CD4-positive, alpha-beta T cell treated with Interleukin-6 for 4 hours (primary cell): ENCODE measurements around the gene CARD19.
A peak's percentile ranks its signal among the peaks of the same experiment; 100 is the strongest.
"Not testable (repeated sequence)": the region's sequence is repeated elsewhere in the genome, so short reads cannot be mapped to it uniquely, and the experiment has no call there.

Source experiments
- DNase-seq: peaks from one replicate; pipeline ENCODE4 v3.0.0-alpha.2; 2020; ENCODE audit warnings: mixed read lengths

CARD19 gene

DNA sequence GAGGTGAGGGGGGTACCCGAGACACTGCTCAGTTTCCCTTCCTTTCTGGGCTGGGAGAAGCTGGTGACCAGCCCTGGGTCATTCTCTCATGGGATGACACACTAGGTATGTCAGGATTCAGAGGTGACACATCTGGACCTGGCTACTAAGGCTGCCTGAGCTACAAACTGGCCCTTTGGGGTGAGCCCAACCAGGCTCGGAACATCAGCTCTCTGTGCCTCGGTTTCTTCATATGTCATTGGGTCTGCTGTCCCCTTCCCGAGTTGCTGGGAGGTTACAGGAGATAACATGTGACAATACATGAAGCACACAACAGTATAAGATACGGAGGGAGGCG, 11.8 kb downstream of the CARD19 start:
- DNase-seq, result no peak

DNA sequence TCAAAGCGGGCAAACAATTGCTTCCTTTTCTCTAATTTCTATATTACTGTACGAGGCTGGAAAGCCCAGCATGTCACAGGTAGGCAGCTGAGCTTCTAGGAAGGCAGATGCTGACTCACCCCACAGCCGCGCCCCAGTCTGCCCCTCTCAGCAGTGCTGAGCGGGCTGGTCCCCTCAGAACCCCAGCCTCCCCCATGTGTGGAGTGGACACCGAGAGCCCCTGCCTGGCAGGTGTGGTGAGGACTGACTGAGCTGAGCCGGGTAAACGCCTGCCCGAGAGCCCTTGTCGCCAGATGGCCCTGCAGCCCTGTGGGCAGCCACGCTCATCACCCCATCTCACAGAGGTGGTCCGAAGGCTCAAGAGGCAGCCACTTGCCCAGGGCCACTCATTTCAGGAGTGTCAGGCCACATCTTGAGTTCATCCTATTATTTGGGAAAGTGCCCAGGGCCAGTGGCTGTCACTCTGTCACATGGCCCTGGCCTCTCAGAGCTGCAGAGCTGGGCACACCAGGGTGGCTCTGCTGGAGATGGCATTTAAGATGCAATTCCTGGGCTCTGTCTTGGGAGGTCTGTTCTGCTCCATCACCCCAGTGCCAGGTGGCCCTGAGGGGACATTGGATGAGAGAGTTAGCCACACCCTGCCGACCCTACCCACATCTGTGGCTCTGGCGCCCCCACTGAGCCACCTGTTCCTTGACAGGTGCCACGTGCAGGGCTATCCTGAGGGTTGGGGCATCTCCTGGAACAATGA, 12.4 kb downstream of the CARD19 start:
- DNase-seq, result peak; percentile 42

DNA sequence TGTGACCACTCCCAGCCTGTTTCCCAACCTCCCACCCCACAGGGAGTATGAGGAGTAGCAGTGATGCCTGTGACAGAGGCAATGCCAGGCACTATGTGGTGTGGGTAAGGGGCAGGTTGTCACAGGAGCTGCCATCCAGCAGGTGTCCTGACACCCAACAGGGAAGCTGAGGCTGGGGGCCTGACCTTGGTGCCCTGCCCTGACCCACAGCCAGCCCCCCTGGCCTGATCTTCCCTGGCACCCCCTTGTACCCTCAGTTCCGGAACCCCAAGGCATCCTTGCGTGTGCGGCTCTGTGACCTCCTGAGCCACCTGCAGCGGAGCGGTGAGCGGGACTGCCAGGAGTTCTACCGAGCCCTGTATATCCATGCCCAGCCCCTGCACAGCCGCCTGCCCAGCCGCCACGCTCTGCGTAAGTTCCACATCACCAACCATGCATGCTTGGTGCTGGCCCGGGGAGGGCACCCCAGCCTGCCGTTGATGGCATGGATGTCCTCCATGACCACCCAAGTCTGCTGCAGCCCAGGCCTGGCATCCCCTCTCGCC, 14.4 kb downstream of the CARD19 start:
- DNase-seq, result no peak

DNA sequence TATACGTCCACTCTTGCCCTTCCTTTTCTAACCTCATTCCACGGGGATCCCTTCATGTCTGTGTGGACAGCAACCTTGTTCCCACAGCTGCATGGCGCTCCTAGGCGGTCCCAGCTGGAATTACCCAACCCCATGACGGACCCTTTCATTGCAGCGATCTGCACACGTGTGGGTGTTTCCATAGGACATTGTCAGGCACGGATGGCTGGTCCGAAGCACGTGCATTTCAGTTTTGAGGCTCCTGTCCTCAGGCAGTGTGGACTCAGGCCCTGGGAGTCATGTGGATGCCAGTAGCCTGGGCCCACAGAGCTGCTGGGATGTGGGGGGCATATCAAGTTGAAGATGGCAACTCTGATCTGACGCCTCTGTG, 15.0 kb downstream of the CARD19 start:
- DNase-seq, result no peak

DNA sequence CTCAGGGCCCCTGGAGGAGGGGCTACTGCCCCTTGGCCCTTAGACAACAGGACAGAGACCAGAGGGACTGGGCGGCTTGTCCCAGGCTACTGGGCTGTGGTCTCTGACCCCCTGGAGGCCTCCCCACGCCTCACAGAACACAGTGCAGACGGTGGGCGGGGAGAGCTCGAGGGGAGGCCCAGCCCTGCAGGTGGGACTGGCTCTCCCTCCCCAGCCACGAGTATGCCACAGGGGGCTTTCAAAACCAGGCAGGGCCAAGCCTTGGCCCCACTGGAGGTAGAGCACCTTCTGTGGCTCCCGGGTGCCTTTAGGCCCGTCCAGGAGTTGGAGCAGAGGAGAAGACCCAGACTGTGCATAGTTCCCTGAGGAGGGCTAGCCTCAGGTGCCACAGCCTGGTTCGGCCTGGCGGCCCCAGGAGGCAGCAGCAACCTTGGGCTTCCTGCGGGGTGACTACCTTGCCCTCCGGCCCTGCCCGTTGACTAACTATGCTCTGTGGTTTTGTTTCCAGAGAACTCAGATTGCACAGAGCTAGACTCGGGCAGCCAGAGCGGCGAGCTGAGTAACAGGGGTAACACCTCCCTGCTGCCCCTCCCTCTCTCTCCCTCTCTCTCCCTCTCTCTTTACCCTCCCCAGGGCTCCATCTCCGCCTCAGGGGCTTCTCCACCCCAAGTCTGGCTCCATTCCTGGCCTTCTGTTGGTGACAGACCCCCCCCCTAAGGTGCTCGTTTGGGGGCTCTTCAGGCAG, 15.5 kb downstream of the CARD19 start:
- DNase-seq, result no peak

DNA sequence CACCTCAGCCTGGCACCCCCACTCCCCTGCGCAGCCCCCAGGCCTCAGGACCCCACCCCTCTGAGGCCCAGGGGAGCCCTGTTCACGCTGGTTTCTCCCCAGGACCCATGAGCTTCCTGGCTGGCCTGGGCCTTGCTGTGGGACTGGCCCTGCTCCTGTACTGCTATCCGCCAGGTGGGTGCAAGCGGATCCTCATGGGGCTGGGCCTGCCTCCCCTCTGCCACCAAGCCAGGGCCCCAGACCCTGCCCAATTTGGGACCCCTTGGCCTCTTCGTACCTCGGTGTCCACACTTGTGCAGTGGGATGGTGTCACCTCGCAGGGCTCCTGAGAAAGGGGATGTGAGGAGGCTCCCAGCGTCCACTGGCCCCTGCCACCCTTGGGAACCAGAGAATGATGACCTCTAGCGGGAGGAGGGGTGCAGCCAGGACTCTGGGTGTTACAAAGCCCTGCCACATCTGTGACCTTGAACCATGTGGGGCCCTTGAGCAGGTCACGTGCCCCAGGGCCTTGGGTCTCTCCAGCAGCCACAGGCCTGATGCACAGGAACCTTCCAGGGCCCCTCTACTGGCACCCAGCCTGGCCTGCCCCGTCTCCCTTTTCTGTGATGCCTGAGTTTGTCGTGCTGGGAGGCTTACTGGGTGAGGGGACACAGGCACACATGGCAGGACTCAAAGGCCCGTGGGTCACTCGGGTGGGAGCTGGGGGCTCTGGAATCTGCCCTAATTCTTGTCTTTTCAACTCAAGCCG, 16.3 kb downstream of the CARD19 start:
- no peak for DNase-seq

DNA sequence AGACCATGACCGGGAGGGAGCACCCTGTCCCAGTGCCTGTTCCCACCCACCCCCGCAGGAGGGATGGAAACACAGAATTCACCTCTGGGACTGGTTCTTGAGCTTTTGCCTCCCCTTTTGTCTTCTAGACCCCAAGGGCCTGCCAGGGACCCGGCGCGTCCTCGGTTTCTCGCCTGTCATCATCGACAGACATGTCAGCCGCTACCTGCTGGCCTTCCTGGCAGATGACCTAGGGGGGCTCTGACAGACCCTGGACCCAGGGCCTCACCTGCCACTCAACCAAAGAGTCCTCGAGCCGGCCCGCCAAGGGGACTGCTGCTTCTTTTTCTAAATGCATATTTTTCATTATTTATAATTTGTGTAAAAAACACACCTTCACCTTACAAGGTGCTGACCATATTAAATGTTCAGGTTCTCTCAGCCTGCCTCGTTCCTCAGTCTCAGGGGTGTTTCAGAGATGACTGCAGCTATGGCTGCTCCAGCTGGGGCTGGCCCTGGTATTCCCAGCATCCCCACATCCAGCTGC, 16.9 kb downstream of the CARD19 start:
- DNase-seq, result no peak

DNA sequence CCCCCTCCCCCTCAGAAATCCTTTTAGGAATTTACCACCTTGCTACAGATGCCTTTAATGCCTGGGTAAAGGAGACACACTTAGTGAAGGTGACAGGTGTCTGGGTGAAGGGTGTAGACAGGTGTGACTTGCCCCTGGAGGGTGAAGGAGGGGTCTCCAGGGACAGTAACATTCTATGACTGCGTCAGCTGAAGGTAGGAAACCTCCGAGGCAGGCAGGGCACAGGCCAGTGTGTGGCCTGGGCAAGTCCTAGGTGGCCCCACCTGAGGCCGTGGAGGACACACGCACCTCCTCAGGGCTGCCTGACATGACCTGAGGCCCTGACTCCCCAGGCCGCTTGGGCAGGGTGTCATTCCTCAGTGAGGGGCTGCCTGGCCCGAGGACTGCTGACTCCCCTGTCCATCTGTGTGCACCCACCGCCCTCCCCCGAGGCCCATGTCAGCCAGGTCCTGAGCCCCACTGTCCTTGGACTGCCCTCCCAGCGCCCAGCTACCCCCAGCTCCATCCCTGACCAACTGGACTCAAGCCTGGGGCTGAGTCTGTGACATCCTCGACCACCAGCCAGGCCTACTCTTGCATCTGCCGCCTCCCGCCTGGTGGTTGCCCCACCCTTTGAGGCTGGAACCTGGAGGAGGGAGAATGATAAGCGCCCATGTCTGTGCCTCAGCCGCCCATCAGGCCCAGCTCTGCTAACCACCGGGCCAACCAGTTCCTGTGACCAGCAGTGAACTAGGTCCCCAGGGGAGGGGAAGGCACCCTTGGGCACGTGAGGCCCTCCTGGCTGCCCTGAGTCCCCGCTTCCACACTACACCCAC, 18.4 kb downstream of the CARD19 start:
- DNase-seq, result no peak

DNA sequence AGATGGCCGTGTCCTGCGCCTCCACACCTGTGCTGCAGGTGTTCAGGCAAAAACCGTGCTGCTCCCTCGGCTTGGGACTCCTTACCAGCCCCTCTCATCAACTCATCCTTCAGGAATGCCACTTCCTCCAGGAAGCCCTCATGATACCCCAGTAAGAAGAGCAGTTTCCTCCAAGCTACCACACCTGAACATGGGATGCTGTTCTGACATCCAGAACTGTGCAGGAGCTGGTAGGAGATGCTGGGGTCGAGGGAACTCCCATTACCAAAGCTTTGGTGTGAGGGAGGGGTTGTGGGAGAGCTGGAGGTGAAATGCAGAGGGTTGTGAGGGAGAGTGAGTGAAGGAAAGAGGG, 18.9 kb downstream of the CARD19 start:
- no peak for DNase-seq

DNA sequence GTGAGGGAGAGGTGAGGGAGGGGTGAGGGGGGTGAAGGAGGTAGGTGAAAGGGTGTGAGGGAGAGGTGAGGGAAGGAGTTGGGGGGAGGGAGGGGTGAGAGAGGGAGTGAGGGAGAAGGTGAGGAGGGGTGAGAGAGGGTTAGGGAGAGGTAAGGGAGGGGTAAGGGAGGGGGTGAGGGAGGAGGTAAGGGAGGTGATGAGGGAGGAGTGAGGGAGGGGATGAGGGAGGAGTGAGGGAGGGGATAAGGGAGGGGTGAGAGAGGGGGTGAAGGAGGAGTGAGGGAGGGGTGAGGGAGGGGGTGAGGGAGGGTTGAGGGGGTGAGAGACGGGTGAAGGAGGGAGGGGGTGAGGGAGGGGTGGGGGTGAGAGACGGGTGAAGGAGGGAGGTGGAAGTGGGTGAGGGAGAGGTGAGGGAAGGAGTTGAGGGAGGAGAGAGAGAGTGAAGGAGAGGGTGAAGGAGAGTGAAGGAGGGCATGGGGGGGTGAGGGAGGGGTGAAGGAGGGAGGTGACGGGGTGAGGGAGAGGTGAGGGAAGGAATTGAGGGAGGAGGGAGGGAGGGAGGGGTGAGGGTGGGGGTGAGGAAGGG, 19.6 kb downstream of the CARD19 start:
- DNase-seq, result no peak

DNA sequence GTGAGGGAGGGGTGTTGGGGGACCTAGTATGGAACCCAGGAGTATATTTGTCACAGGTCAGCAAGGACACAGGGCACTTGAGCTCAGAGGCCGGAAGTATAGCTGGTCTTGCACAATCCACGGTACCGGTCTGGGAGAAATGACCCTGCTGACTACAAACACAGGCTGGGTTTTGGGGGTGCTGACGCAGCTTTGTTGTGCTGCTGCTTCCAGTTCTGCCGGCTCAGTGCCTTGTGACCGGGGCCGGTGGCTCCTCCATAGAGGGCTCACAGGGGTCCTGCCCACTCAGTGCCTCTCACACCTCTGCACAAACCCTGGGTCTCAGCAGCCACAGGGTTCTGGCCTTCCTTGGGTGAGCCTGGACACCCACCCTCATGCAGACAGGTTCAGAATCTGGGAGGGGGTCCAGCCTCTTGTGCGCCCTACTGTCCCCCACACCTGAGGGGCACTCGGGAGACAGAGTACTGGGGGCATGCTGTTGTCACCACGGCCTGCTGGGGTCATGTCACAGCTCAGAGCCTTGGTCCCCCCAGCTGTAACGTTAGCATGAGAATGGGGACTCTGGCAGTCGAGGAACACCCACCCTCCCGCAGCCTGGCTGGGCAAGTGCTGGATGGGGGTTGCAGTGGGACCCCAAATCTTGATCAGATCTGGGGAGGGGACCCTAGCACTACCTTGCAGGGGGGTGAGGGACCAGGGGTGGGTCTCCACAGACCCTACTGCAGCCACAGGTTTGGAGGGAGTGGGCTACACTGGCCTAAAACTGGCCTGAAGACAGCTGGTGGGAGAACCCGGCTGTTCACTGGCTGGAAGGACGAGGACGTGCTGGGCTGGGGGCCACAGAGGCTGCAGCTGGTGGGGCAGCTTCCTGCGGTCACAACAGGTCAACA, 20.3 kb downstream of the CARD19 start:
- no peak for DNase-seq

DNA sequence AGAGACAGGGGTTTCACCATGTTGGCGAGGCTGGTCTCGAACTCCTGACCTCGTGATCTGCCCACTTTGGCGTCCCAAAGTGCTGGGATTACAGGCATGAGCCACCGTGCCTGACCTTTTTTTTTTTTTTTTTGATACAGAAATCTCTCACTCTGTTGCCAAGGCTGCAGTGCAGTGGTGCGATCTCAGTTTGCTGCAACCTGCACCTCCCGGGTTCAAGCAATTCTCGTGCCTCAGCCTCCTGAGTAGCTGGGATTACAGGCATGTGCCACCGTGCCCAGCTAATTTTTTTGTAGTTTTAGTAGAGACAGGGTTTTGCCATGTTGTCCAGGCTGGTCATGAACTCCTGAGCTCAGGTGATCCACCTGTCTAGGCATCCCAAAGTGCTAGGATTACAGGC, 21.5 kb downstream of the CARD19 start:
- DNase-seq, result not testable (repeated sequence)

DNA sequence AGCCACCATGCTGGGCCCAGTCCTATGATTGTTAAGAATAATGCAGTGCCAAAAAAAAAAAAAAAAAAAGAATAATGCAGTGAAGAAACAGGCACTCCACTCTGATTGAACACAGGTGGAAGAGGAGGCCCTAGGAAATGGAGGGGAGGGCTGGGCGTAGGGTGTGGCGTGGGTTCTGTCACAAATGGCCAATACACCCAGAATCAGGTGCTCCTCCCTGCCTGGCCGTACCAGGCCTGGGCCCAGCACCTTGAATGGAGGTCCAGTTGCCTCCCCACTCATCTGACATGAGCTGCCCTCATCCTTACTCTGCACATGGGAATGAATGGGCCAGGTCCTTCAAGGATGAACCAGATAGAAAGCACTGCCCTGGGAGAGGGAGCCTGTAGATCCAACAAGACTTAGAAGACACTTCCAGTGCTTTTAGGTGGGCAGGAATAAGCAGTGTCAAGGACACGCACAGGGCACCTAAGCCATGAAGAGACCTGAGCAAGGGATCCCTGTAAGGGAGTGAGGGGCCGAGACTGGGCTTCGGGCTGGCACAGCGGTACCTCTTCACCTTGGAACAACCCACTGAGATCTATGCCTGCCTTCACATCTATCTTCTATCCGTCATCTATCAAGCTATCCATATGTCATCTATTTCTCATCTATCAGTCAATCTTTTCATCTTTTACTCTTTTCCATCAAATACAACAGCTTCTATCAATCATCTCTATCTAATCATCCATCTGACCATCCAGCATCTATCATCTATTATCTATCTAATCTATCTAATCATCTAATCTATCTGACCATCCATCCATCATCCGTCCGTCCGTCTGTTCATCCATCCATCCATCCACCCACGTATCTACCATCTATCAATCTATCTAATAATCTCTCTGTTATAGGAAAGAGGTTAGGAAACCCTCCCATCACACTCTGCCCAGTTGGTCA, 22.2 kb downstream of the CARD19 start:
- no peak for DNase-seq

DNA sequence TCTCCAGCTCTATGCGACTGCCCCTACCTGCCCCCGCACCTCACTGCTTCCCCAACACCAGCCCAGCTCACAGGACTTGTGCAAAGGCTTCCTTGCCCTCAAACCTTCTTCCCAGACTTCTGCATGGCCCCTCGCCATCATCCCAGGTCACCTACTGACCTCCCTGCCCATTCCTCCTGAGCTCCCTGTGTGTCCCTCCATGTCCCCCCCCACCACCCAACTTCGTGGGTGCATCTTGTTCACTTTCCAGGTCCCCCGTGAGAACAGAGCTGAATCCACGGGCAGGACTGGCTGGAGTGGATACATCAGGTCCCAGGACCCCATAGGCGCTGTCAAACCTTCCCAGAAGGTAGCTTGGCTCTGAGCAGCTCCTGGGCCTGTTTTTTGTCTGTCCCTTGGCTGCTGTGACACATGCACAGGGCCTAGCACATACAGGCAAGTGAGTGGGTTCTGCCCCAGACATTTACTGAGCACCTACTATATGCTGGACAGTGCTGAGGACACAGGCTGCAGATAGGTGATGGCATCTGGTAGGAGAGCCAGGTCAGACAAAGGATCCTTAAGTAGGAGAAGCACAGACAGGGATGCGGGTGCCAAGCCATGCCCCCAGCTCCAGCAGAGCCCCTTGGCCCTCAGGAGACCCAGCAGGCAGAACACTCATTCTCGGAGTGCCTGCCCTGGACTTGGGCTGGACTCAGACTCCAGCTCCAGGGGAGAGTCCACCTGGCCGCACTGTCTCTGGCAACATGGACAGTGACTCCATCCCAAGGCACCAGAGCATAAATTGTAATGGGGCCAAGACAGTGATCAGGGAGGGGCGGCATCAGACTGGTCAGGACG, 23.1 kb downstream of the CARD19 start:
- no peak for DNase-seq

DNA sequence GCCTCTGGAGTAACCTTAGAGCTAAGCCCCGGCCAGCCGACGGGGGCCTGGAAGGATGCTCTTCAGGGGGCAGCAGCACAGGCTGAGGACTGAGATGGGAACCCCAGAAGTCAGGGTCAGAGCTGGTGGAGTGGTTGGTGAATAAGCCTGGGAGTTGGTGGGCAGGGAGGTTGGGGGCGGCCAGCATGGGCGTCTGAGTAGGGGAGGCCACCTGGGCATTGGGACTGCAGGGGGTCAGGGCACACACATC, 23.6 kb downstream of the CARD19 start:
- no peak for DNase-seq

DNA sequence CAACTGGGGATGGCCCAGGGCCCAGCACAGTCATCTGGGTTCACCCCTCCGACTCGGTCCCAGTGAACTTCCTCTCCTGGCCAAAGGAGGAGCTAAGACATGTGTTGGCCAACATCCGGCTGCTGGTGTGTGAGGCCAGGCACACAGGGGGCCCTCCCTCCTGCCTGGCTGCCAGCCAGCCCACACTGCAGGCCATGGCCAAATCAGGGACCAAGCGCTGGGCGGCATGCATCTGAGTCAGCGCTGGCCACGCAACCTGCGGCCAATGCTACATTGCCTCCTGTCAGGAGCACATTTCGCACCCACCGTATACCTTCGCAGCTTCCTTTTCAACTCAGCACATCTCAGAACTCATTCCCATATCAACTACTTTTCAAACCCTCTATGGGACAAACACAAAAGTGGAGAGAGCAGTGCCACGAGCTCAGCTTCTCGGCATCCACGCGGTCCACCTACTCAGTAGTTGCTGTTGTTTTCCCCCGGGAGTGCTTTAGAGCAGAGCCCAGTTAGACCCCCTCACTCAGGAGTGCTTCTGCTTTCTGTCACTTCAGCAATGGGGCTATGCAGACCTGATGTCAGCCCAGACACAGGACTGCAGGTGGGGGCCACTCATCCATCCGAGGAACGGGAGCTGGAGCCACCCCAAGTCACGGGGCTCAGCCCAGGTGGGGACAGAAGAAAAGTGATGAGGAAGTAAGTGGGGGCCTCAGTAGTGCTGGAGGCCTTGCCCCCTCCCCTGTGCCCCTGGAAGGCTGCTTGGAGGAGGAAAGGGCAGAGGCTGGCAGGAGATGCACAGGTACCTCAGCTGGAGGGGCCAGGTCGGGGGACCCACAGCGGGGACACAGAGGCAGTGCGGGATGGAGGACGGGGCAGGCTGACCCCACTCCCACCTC, 24.2 kb downstream of the CARD19 start:
- peak; percentile 44 for DNase-seq

DNA sequence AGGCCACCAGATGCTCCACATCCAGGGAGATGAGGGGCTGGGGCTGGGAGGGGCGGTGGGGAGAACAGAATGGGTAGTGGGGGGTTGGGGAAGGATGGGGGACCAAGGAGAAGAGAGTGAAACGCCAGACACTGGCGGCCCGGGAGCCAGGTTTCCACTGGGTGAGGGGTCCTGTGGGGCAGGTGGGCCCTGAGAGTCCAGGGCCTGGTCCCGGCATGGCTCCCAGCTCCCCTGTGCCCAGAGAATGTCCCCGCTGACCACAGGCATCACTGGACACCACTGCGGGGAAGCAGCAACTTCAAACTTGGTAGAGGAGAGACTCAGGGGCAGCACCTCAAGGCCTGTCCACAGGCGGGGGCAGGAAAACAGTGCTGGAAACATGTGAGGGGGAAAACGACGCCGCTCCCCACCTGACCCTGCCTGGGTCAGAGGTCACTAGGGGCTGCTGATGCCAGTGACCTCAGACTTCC, 24.9 kb downstream of the CARD19 start:
- no peak for DNase-seq
